Hair follicle dermal papilla cell (primary cell): ENCODE measurements around the gene MPND. TPM values are rescaled to one million over a fixed set of nuclear protein-coding genes. Genes with fewer than 3 reads are reported as not detected.

Source experiments
- total RNA-seq: library from RNA; depleted of rRNA; stranded (reverse); fragments of >200 nt; gene quantifications from 2 replicates; pipeline ENCODE4 v1.2.3, GENCODE V29; 2012

Gene MPND, protein sequence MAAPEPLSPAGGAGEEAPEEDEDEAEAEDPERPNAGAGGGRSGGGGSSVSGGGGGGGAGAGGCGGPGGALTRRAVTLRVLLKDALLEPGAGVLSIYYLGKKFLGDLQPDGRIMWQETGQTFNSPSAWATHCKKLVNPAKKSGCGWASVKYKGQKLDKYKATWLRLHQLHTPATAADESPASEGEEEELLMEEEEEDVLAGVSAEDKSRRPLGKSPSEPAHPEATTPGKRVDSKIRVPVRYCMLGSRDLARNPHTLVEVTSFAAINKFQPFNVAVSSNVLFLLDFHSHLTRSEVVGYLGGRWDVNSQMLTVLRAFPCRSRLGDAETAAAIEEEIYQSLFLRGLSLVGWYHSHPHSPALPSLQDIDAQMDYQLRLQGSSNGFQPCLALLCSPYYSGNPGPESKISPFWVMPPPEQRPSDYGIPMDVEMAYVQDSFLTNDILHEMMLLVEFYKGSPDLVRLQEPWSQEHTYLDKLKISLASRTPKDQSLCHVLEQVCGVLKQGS
- 5.3 and 5.4 TPM in 2 replicates for total RNA-seq

DNA sequence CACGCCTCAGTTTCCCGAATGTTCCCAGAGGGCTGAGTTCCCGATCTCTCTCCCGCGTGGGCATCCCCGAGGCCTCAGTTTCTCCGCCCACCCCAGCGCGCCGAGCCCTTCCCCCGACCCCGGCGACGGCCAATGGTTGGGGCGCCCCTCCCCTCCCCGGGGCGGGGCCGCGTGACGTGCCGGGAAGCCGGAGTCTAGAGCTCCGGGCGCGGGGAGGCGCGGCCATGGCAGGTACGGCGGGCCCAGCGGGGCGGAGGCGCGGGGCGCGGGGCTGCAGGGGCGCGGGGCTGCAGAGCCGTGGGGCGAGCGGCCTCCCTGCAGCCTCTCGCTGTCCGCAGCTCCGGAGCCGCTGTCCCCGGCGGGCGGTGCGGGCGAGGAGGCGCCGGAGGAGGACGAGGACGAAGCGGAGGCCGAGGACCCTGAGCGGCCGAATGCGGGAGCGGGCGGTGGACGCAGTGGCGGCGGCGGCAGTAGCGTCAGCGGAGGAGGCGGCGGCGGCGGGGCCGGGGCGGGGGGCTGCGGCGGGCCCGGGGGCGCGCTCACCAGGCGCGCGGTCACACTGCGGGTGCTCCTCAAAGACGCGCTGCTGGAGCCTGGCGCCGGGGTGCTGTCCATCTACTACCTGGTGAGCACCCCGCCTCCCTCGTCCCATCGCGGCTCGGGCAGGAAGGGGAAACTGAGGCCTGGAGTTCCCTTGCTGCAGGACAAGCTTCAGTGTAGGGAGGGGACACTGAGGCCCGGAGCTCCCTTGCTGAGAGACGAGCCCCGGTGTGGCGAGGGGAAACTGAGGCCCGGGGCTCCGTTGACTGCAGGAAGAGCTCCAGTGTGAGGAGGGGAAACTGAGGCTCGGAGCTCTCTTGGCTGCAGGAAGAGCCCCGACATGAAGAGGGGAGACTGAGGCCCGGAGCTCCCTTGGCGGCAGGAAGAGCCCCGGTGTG is at the start of gene MPND:
TSS of gene MPND (plus strand) at position 193 of the 938 bp plus-strand sequence. CDS start at position 225, 32 bp downstream.

GRCh38 chr19:4302243-4302640 is 41.1 kb upstream of the MPND start, which contains the start of gene TMIGD2:
TSS of gene TMIGD2 (minus strand) at chr19:4302389. CDS start at chr19:4302385, 4 bp downstream.

GRCh38 chr19:4304538-4305256 is 38.7 kb upstream of the MPND start, which contains the start of gene FSD1:
TSS of gene FSD1 (plus strand) at chr19:4304598. CDS start at chr19:4304747, 149 bp downstream.

DNA sequence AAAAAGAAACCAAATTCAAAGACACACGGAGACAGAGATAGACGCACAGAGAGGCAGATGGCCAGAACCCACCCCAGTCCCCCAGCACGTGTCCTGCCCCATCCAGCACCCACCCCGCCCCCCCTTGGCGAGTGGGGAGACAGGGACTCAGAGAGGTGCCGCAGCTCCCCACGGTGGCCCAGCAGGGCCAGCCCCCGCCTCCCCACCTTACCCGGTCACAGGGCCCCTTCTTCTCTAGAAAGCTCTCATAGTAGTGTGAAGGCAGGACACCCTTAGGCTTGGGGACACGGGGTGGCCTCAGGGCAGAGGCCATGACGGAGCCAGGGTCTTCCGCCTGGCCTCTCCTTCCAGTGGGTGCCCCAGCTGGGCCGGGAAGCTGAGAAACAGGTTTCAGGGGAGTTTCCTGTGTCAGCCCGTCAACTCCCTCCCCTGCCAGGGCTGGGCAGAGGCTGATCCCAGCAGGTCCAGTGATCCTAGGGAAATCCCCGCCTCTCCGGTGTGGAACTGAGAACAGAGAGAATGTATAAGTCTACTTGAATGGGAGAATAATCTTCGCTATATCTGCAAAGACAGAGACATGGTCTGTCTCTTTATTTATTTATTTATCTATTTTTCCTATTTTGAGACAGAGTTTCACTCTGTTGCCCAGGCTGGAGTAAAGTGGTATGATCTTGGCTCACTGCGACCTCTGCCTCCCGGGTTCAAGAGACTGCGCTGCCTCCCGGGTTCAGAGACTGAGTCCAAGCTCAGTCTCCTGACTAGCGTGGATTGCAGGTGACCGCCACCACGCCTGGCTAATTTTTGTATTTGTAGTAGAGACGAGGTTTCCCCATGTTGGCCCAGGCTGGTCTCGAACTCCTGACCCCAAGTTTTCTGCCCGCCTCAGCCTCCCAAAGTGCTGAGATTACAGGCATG is 4.7 kb upstream of the MPND start, which contains the start of gene STAP2:
TSS of gene STAP2 (minus strand) at position 387 of the 915 bp plus-strand sequence. CDS start at position 313, 74 bp downstream.

GRCh38 chr19:4400135-4400936 is 57.0 kb downstream of the MPND start, which contains the start of gene SH3GL1:
TSS of gene SH3GL1 (minus strand) at chr19:4400547. CDS start at chr19:4400368, 179 bp downstream.

DNA sequence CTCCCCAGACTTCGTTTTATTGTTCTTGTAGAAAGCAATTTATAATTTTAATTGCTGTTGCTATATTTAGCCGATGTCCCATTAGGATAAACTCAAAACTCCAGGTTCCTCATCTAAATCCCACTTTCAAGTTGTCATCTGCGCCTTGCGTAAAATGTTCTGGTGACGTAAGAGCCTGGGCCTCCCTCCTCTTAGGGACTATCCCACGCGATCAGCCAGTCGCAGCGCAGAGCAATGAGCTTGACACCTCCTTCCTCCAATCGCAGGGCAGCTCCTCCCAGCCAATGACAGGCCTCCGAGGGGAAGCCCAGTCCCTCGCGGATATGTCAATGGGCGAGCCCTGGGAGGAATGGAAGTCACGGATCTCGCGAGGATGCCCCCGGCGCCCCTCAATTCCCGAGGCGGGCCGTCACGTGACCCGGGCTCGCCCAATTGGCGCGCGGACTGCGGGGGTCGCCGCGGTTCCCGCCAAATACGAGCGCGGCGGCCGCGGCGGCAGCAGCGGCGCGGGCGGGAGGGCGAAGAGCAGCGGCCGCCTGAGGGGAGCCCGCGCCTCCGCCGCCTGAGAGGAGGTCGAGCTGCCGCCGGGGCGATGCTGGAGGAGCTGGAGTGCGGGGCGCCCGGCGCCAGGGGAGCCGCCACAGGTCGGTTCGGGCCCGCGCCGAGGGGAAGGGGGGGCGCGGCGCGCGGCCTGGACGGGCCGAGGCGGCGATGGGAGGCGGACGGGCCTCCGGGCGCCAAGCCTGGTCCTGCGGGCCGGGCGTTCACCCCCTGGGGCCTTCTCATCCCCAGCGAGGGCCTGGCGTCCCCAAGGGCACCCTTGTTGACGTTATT is 59.0 kb downstream of the MPND start, which contains the start of gene CHAF1A:
TSS of gene CHAF1A (plus strand) at position 470 of the 834 bp plus-strand sequence. CDS start at position 593, 123 bp downstream.

Other genes starting within 250 kb of the MPND start
- 150 and 156 TPM in 2 replicates for gene MAP2K2, start 219.4 kb upstream of the MPND start, total RNA-seq
- not detected in 2 replicates for gene CREB3L3, start 189.9 kb upstream of the MPND start, total RNA-seq
- gene SIRT6, start 161.0 kb upstream of the MPND start, total RNA-seq, result 11.4 and 14.9 TPM in 2 replicates
- gene ANKRD24, start 160.9 kb upstream of the MPND start, total RNA-seq, result 0.49 and 0.61 TPM in 2 replicates
- gene EBI3, start 114.0 kb upstream of the MPND start, total RNA-seq, result not detected in 2 replicates
- 16.6 and 19.6 TPM in 2 replicates for gene YJU2, start 96.5 kb upstream of the MPND start, total RNA-seq
- not detected in 2 replicates for gene SHD, start 64.3 kb upstream of the MPND start, total RNA-seq
- 0.36 TPM in 1 of 2 replicates, not detected in the other for gene TMIGD2, start 41.2 kb upstream of the MPND start, total RNA-seq
- 5.7 and 7.8 TPM in 2 replicates for gene FSD1, start 39.0 kb upstream of the MPND start, total RNA-seq
- gene STAP2, start 4.7 kb upstream of the MPND start, total RNA-seq, result 3.1 and 4.9 TPM in 2 replicates
- 104 and 122 TPM in 2 replicates for gene SH3GL1, start 57.0 kb downstream of the MPND start, total RNA-seq
- gene CHAF1A, start 59.1 kb downstream of the MPND start, total RNA-seq, result 5.2 and 6.4 TPM in 2 replicates
- gene UBXN6, start 114.2 kb downstream of the MPND start, total RNA-seq, result 101 and 116 TPM in 2 replicates
- gene HDGFL2, start 128.7 kb downstream of the MPND start, total RNA-seq, result 58.1 and 65.7 TPM in 2 replicates
- under 0.01 and 0.16 TPM in 2 replicates for gene PLIN4, start 174.9 kb downstream of the MPND start, total RNA-seq
- not detected in 2 replicates for gene PLIN5, start 191.7 kb downstream of the MPND start, total RNA-seq
- not detected in 2 replicates for gene LRG1, start 196.5 kb downstream of the MPND start, total RNA-seq
- gene SEMA6B, start 216.1 kb downstream of the MPND start, total RNA-seq, result 0.12 and 0.49 TPM in 2 replicates